WI38 (cell line): ENCODE data around the gene ACP2.
"Not testable (repeated sequence)": the region's sequence is repeated elsewhere in the genome, so short reads cannot be mapped to it uniquely, and the experiment has no call there.

Experiments used
- H3K4me3 ChIP-seq: 2 replicates; pipeline ENCODE4 v1.5.1; 2011; ENCODE audit warnings: low read depth, mild to moderate bottlenecking, control low read depth, low read length
- TF ChIP-seq, protein P1 (sequence below): IDR thresholded peaks from 2 replicates; pipeline ENCODE4 v1.5.1; 2012; ENCODE audit warnings: low read depth, mild to moderate bottlenecking, control low read depth, low read length

ACP2 gene

DNA sequence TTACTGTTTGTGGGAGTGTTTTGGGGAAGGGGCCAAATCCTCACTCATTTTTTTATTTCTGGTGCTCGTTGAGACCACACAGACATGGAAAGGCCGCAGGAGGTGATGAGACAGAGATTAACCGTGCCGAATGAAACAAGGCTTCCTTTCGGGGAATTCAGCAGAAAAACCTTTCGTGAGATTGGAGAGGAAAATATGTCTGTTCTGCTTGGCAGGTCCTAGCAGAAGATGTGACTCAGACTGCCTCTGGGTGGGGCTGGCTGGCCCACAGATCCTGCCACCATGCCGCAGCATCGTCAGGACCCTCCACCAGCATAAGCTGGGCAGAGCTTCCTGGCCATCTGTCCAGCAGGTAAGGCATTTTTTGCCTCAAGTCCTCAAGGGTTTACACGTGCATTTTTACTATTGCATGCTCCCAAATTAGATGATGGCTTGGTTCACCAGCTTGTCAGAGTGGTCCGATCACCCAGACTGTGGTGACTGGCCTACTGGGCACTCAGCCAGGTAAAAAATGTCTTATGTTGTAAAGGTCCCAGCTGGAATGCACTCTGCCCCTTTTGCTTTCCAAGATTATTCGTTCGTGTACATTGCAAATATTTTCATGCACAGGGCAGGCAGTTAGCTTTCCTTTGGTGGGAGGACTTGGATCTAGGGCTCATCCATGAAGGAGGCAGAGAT, 32.4 kb downstream of the ACP2 start:
- peak overlapping the region; percentile 77 for H3K4me3 ChIP-seq
- TF ChIP-seq, protein P1, sequence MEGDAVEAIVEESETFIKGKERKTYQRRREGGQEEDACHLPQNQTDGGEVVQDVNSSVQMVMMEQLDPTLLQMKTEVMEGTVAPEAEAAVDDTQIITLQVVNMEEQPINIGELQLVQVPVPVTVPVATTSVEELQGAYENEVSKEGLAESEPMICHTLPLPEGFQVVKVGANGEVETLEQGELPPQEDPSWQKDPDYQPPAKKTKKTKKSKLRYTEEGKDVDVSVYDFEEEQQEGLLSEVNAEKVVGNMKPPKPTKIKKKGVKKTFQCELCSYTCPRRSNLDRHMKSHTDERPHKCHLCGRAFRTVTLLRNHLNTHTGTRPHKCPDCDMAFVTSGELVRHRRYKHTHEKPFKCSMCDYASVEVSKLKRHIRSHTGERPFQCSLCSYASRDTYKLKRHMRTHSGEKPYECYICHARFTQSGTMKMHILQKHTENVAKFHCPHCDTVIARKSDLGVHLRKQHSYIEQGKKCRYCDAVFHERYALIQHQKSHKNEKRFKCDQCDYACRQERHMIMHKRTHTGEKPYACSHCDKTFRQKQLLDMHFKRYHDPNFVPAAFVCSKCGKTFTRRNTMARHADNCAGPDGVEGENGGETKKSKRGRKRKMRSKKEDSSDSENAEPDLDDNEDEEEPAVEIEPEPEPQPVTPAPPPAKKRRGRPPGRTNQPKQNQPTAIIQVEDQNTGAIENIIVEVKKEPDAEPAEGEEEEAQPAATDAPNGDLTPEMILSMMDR, result no peak

DNA sequence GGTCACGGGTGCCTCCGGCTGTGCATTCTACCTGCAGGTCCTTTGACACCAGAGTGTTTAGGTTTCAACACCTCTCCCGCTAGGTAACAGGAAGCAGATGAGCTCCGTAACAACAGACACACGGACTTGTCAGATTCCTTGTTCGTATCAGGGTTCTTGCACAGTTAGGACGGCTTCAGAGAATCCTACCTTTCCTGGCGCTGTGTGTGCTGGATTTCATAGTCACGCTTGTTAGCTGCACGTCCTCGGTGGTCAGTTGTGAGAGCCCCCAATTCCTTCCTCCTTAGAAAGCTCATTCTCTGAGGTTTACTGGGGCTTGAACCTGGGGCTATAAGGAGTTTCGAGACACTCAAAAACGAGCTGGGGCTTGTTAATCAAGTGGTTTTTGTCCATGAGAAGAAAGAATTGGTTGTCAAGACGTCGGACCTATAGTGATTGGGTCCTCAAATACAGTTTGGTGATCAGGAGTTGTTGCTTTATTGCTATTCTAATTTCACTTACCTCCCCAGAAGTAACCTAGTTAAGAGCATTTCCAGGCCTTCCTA, 33.2 kb downstream of the ACP2 start:
- peak overlapping the region; percentile 77 for H3K4me3 ChIP-seq
- TF ChIP-seq, protein P1, result no peak

DNA sequence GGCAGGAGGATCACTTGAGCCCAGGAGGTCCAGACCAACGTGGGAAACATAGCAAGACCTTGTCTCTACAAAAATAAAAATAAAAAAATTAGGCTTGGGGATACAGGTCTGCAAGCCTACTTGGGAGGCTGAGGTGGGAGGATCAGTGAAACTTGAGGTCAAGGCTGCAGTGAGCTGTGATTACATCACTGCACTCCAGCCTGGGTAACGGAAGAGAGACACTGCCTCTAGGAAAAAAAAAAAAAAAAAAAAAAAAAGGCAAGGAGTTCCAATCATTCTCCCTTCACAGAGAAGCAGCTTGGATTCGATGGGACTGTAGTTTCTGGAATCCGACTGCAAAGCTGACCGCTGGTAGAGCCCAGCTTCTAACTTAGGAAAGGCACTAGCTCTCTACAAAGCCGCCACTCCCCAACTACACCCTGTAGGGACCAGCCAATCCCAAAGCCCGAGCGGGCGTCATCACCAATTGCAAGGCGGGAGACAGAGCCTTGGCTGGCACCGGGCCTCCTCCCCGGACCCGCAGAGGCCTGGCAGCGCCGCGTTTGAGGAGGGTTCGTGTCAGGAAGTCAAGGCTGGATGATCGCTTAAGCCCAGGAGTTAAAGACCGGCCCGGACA, 34.6 kb downstream of the ACP2 start:
- no peak overlapping the region for H3K4me3 ChIP-seq

DNA sequence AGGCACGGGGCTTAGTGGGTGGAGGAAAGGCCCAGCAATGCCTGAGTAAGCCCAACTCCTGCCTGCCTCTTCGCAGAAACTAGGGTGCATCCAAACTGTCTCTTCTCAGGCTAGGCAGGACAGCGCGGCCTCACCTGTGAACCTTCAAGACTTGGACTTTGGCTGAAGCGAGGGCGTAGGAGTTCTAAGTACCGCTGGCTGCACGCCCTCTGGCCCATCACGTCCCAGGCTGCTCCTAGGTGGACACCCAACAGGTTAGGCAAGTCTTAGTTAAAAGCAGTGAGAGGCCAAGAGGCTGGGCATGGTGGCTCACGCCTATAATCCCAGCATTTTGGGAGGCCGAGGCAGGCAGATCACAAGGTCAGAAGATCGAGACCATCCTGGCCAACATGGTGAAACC, 35.7 kb downstream of the ACP2 start:
- TF ChIP-seq, protein P1, result no peak
- no peak overlapping the region for H3K4me3 ChIP-seq

More for the DNA sequence above, 34.6 kb downstream of the ACP2 start:
- TF ChIP-seq, protein P1, result no peak

DNA sequence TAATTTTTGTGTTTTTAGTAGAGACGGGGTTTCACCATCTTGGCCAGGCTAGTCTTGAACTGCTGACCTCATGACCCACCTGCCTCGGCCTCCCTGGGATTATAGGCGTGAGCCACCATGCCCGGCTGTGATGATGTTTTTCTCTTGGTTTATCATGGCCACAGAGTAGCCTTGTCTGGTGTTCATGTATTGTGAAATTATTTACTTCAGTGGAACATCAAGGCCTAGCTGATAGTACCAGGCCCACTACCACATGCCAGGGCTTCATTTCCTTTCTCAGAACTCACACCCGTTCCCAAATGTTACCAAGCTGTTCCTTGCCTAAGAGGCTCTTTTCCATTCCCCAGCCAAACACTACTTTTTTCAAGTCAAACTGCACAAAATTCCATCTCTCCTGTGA, 40.0 kb downstream of the ACP2 start:
- no peak overlapping the region for H3K4me3 ChIP-seq
- TF ChIP-seq, protein P1, result no peak

DNA sequence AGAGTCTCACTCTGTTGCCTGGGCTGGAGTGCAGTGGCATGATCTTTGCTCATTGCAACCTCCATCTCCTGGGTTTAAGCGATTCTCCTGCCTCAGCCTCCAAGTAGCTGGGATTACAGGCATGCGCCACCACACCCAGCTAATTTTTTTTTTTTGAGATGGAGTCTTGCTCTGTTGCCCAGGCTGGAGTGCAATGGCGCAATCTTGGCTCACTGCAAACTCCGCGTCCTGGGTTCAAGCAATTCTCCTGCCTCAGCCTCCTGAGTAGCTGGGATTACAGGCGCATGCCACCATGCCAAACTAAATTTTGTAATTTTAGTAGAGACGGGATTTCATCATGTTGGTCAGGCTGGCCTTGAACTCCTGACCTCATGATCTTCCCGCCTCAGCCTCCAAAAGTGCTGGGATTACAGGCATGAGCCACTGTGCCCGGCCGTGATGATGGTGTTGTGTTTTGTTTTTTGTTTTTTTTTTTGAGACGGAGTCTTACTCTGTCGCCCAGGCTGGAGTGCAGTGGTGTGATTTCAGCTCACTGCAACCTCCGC, 40.5 kb downstream of the ACP2 start:
- not testable (repeated sequence) for H3K4me3 ChIP-seq

DNA sequence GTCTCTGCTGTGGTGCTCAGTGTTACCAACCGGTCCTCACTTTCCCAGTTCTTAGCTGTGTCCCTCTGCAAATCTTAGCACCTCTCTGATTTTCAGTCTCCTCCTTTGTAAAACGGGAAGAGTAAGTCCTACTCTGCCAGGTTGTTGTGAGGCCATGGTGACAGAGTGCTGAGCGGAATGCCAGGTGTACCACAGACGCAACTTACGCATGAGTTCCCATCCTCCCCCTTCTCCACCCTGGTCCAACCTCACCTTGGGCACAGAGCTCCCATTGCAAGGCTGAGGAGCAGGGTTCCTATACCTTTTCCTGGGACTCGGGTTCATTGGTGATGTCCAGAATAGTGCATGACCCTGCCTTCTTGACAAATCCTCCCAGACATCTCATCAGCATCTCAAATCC, 41.2 kb downstream of the ACP2 start:
- TF ChIP-seq, protein P1, result no peak
- no peak overlapping the region for H3K4me3 ChIP-seq

DNA sequence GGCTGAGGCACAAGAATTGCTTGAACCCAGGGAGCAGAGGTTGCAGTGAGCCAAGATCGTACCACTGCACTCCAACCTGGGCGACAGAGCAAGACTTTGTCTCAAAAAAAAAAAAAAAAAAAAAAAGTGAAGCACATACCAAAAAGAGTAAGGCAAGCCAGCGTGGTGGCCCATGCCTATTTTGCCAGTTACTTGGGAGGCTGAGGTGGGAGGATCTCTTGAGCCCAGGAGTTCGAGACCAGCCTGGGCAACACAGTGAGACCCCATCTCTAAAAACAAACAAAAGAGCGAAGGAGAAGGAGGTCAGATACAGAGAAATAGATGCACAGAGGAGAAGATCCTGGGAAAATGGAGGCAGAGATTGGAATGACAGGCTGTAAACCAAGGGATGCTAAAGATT, 42.0 kb downstream of the ACP2 start:
- not testable (repeated sequence) for H3K4me3 ChIP-seq
